ENCODE data around the gene GOLGB1. TPM values are rescaled to one million over a fixed set of nuclear protein-coding genes. Genes with fewer than 3 reads are reported as not detected.

The GOLGB1 gene
- polyA plus RNA-seq, 1 donor: 44.8 TPM

GRCh38 chr3:121642601-121643314 is 106.8 kb downstream of the GOLGB1 start:
- DNase-seq (ENCODE audit: low read depth): no peak

GRCh38 chr3:121641127-121641526 is 108.4 kb downstream of the GOLGB1 start:
- no peak for DNase-seq (ENCODE audit: low read depth)

- DNase-seq (ENCODE audit: low read depth): no peak
Measured at GRCh38 chr3:121637922-121638321, 111.6 kb downstream of the GOLGB1 start.

- no peak for DNase-seq (ENCODE audit: low read depth)
Measured at GRCh38 chr3:121630355-121630754, 119.2 kb downstream of the GOLGB1 start.

GRCh38 chr3:121629601-121630000 is 119.9 kb downstream of the GOLGB1 start:
- no peak for DNase-seq (ENCODE audit: low read depth)

- DNase-seq (ENCODE audit: low read depth): no peak
Measured at GRCh38 chr3:121627622-121628021, 121.9 kb downstream of the GOLGB1 start.

- no peak for DNase-seq (ENCODE audit: low read depth)
Measured at GRCh38 chr3:121627211-121627610, 122.3 kb downstream of the GOLGB1 start.

- DNase-seq (ENCODE audit: low read depth): no peak
Measured at GRCh38 chr3:121626495-121626894, 123.0 kb downstream of the GOLGB1 start.

GRCh38 chr3:121624147-121624899 is 125.2 kb downstream of the GOLGB1 start:
- DNase-seq (ENCODE audit: low read depth): no peak

GRCh38 chr3:121621491-121621890 is 128.1 kb downstream of the GOLGB1 start:
- DNase-seq (ENCODE audit: low read depth): no peak

GRCh38 chr3:121619691-121620090 is 129.8 kb downstream of the GOLGB1 start:
- DNase-seq (ENCODE audit: low read depth): no peak

Other genes with a start within 250 kb of the GOLGB1 start
- 2.5 TPM for gene POLQ, start 203.8 kb downstream of the GOLGB1 start, polyA plus RNA-seq (ENCODE audit: insufficient read length)
- not detected for gene ARGFX, start 181.8 kb downstream of the GOLGB1 start, polyA plus RNA-seq (ENCODE audit: insufficient read length)
- gene FBXO40, start 156.4 kb downstream of the GOLGB1 start, polyA plus RNA-seq (ENCODE audit: insufficient read length): 3.4 TPM
- gene HCLS1, start 88.8 kb downstream of the GOLGB1 start, polyA plus RNA-seq (ENCODE audit: insufficient read length): 6.3 TPM
- 18.2 TPM for gene IQCB1, start 85.3 kb upstream of the GOLGB1 start, polyA plus RNA-seq (ENCODE audit: insufficient read length)
- gene EAF2, start 85.5 kb upstream of the GOLGB1 start, polyA plus RNA-seq (ENCODE audit: insufficient read length): 8.1 TPM
- 49.8 TPM for gene SLC15A2, start 144.7 kb upstream of the GOLGB1 start, polyA plus RNA-seq (ENCODE audit: insufficient read length)

Data from forelimb muscle (tissue), 1 donor.